IMR-90 (cell line): Measurements from ENCODE around the gene MAGEA10. TPM values are rescaled to one million over a fixed set of nuclear protein-coding genes. Genes with fewer than 3 reads are reported as not detected.

ENCODE experiments used
- ATAC-seq: fragments of 200-7000 bp; cut with Tn5 transposase; 2 replicates; pipeline ENCODE4 v1.9.1; 2020; ENCODE audit warnings: low read depth, mild to moderate bottlenecking, moderate library complexity
- BruUV-seq: library from RNA; stranded (reverse); fragments of 400-500 nt; replicated peaks from 2 replicates; lab custom pipeline; 2021; lab: Mats Ljungman, UMichigan
- CTCF ChIA-PET: fragments of 300-600 bp; formaldehyde crosslinking; extraction: SDS; loops from one replicate; lab custom pipeline; 2021; ENCODE audit warnings: antibody characterized with exemption; lab: Yijun Ruan, JAX
- POLR2A ChIA-PET: fragments of 300-600 bp; sonication (Branson Sonifier 250); formaldehyde crosslinking; loops from one replicate; lab custom pipeline; 2022; ENCODE audit warnings: antibody characterized with exemption; ENCODE audit not compliant: unreplicated experiment; lab: Charles Lee
- DNase-seq: peaks from one replicate; pipeline ENCODE4 v3.0.0; 2013
- H2AFZ ChIP-seq: replicated peaks from 2 replicates; pipeline ENCODE3; 2013; ENCODE audit warnings: low read length, mild to moderate bottlenecking; ENCODE audit not compliant: poor library complexity
- H2AK5ac ChIP-seq: 2 replicates; pipeline ENCODE4 v1.6.1; 2013; ENCODE audit warnings: low read depth, low read length, inconsistent platforms
- H2AK9ac ChIP-seq: replicated peaks from 2 replicates; pipeline ENCODE3; 2013; ENCODE audit warnings: mild to moderate bottlenecking, low read depth, low read length, moderate library complexity; ENCODE audit not compliant: poor library complexity
- H2BK120ac ChIP-seq: 2 replicates; pipeline ENCODE4 v1.6.1; 2013; ENCODE audit warnings: low read depth, low read length, inconsistent platforms
- H2BK15ac ChIP-seq: 3 replicates; pipeline ENCODE4 v1.6.1; 2013; ENCODE audit warnings: low read depth, low read length, inconsistent platforms
- H2BK20ac ChIP-seq: 2 replicates; pipeline ENCODE4 v1.6.1; 2013; ENCODE audit warnings: low read depth, mild to moderate bottlenecking, inconsistent platforms, low read length, moderate library complexity
- H2BK5ac ChIP-seq: 2 replicates; pipeline ENCODE4 v1.6.1; 2013; ENCODE audit warnings: mild to moderate bottlenecking, low read depth, low read length, inconsistent platforms; ENCODE audit not compliant: poor library complexity, severe bottlenecking
- H3K14ac ChIP-seq: replicated peaks from 2 replicates; pipeline ENCODE4 v1.6.1; 2013; ENCODE audit warnings: low read depth, low read length, inconsistent platforms
- H3K18ac ChIP-seq: 2 replicates; pipeline ENCODE4 v1.6.1; 2013; ENCODE audit warnings: low read depth, low read length, control low read depth
- H3K23ac ChIP-seq: 2 replicates; pipeline ENCODE4 v1.6.1; 2013; ENCODE audit warnings: low read depth, low read length, inconsistent platforms
- H3K27ac ChIP-seq: 2 replicates; pipeline ENCODE4 v1.5.1; 2013; ENCODE audit warnings: mild to moderate bottlenecking, control low read depth, low read length; ENCODE audit not compliant: insufficient read depth
- H3K27me3 ChIP-seq: 2 replicates; pipeline ENCODE4 v1.6.1; 2013; ENCODE audit warnings: low read length; ENCODE audit not compliant: control insufficient read depth, insufficient read depth
- H3K36me3 ChIP-seq: 2 replicates; pipeline ENCODE4 v1.6.1; 2013; ENCODE audit warnings: low read length, mixed read lengths; ENCODE audit not compliant: control insufficient read depth, insufficient read depth
- H3K4ac ChIP-seq: 2 replicates; pipeline ENCODE4 v1.6.1; 2013; ENCODE audit warnings: low read depth, low read length, inconsistent platforms
- H3K4me1 ChIP-seq: 2 replicates; pipeline ENCODE4 v1.6.1; 2013; ENCODE audit warnings: low read length, mixed read lengths; ENCODE audit not compliant: control insufficient read depth, insufficient read depth
- H3K4me2 ChIP-seq: 2 replicates; pipeline ENCODE4 v1.6.1; 2013; ENCODE audit warnings: low read depth, mild to moderate bottlenecking, control low read depth, low read length, moderate library complexity
- H3K4me3 ChIP-seq: 2 replicates; pipeline ENCODE4 v1.5.1; 2013; ENCODE audit warnings: low read depth, mild to moderate bottlenecking, control low read depth, low read length, moderate library complexity; ENCODE audit not compliant: insufficient read depth
- H3K56ac ChIP-seq: 2 replicates; pipeline ENCODE4 v1.6.1; 2013; ENCODE audit warnings: low read length, inconsistent platforms; ENCODE audit not compliant: insufficient read depth; ENCODE audit errors: extremely low read depth
- H3K79me1 ChIP-seq, 2 experiments: 2 replicates each; pipeline ENCODE4 v1.6.1; 2013; ENCODE audit warnings: low read length in 2 of 2, inconsistent platforms in 1 of 2, low read depth in 1 of 2
- H3K9ac ChIP-seq: 2 replicates; pipeline ENCODE4 v1.6.1; 2013; ENCODE audit warnings: low read depth, low read length, control low read depth
- H3K9me1 ChIP-seq: 2 replicates; pipeline ENCODE4 v1.6.1; 2013; ENCODE audit warnings: low read length, inconsistent platforms; ENCODE audit not compliant: insufficient read depth
- H3K9me3 ChIP-seq: 2 replicates; pipeline ENCODE4 v1.6.1; 2013; ENCODE audit warnings: low read length; ENCODE audit not compliant: control insufficient read depth, insufficient read depth
- H4K20me1 ChIP-seq: 2 replicates; pipeline ENCODE4 v1.6.1; 2013; ENCODE audit warnings: low read length, inconsistent platforms; ENCODE audit not compliant: insufficient read depth
- H4K5ac ChIP-seq: 2 replicates; pipeline ENCODE4 v1.6.1; 2013; ENCODE audit warnings: mild to moderate bottlenecking, low read depth, low read length, control low read depth
- H4K8ac ChIP-seq, 2 experiments: 2 replicates each; pipeline ENCODE4 v1.6.1; 2013; ENCODE audit warnings: low read depth in 2 of 2, low read length in 2 of 2, control low read depth in 1 of 2, inconsistent platforms in 1 of 2
- H4K91ac ChIP-seq: 2 replicates; pipeline ENCODE4 v1.6.1; 2013; ENCODE audit warnings: low read depth, low read length, inconsistent platforms; ENCODE audit not compliant: insufficient read depth
- CHD1 ChIP-seq: IDR thresholded peaks from 2 replicates; pipeline ENCODE4 v1.6.1; 2012; ENCODE audit warnings: low read depth, low read length, improper control_type of control experiment
- WGBS, 2 experiments: methylation state at CpG; one replicate each; pipeline versions ENCODE4 v1.1.5 to v1.1.7; 2013; ENCODE audit warnings: missing lambda C conversion rate in 2 of 2; ENCODE audit not compliant: insufficient read length in 1 of 2; ENCODE audit errors: extremely low coverage in 2 of 2; 5-methylcytosine and 5-hydroxymethylcytosine counted together
- dilution Hi-C: fragments of 300-500 bp; cut with HindIII; formaldehyde crosslinking; loops from one replicate; pipeline ENCODE4 v1.14.3; 2018; ENCODE audit warnings: low sequenced_read_pairs; ENCODE audit not compliant: unreplicated experiment
- in situ Hi-C: fragments of 300-500 bp; cut with MboI; formaldehyde crosslinking; loops from 3 replicates; pipeline ENCODE4 v1.14.3; 2019; ENCODE audit warnings: low sequenced_read_pairs, inconsistent platforms, mixed read lengths
- intact Hi-C: fragments of 100-400 bp; cut with micrococcal nuclease; formaldehyde crosslinking; loops from 2 replicates; pipeline ENCODE4 v1.10.0; 2022
- polyA plus RNA-seq, 3 experiments: library from polyadenylated mRNA; depleted of rRNA; stranded (reverse); fragments of >200 nt; gene quantifications; 2 replicates each; pipeline ENCODE4 v1.2.3, GENCODE V29; 2012; ENCODE audit warnings: low replicate concordance in 1 of 3
- total RNA-seq: library from RNA; depleted of rRNA; stranded (reverse); fragments of >200 nt; gene quantifications from 2 replicates; pipeline ENCODE4 v1.2.3, GENCODE V29; 2012
- TF ChIP-seq, protein P1 (sequence below): fragments of 150-350 bp; IDR thresholded peaks from 2 replicates; pipeline ENCODE4 v1.6.1; 2017; ENCODE audit warnings: mild to moderate bottlenecking, antibody characterized with exemption, low read length, low read depth

The MAGEA10 gene
- total and polyA plus RNA-seq, 2 of the 4 experiments (the other 2 are of a cell fraction): not detected

DNA sequence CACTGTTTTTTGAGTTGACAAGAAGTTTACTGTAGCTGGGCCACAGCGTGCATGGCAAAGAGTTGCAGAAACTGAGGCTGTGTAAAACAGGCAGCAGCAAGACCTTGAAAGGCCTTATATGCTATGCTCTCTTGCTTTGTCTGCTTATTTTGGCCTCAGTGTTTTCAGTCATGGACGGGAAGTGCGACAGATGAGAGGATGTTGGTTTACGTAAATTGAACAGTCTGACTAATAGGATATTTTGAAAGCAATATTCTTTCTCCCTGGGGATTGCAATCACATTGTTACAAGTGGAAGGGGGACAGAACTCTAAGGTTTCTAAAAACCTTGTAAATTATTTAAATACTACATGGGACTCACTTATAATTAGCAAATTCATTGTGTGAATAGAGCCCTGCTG lies 32.2 kb upstream of the MAGEA10 start:
- Histone ChIP-seq H2BK5ac (no peak overlapping the region), H3K4me1 (no peaks in the 10 kb centered on the region), H3K79me1 (no peaks in the 10 kb centered on the region), H3K4me3 (no peak overlapping the region), H3K56ac (no peak overlapping the region), H3K9me1 (no peaks in the 10 kb centered on the region), H4K20me1 (no peaks in the 10 kb centered on the region), H3K18ac (no peak overlapping the region), H2BK15ac (no peak overlapping the region), H3K4ac (no peak overlapping the region), H4K8ac (no peak overlapping the region), H3K4me2 (no peak overlapping the region), H3K9ac (no peak overlapping the region), H3K36me3 (no peaks in the 10 kb centered on the region), H2AK9ac (no peak overlapping the region), H2AFZ (no peak overlapping the region), H4K91ac (no peak overlapping the region), H2AK5ac (no peak overlapping the region), H3K27me3 (no peaks in the 10 kb centered on the region), H3K23ac (no peak overlapping the region), H3K14ac (no peak overlapping the region), H3K9me3 (peaks cover 14% of the 10 kb centered on the region), H2BK20ac (no peak overlapping the region), H3K27ac (no peak overlapping the region), H2BK120ac (no peak overlapping the region), H4K5ac (no peak overlapping the region)
- dilution Hi-C loops: no loop called here
- no CpG with 5 or more reads among the region's 4 CpGs for WGBS, 2 experiments
- BruUV-seq: no TSS peak
- TF ChIP-seq CHD1: no peak
- TF ChIP-seq, protein P1, sequence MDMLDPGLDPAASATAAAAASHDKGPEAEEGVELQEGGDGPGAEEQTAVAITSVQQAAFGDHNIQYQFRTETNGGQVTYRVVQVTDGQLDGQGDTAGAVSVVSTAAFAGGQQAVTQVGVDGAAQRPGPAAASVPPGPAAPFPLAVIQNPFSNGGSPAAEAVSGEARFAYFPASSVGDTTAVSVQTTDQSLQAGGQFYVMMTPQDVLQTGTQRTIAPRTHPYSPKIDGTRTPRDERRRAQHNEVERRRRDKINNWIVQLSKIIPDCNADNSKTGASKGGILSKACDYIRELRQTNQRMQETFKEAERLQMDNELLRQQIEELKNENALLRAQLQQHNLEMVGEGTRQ: no peak
- DNase-seq (no peak), ATAC-seq (no peak)
- in situ Hi-C loops: no loop called here
- ChIA-PET POLR2A (no interaction called here), CTCF (no interaction called here)
- intact Hi-C loops: no loop called here
